Measurements from ENCODE around the gene C19orf67. TPM values are rescaled to one million over a fixed set of nuclear protein-coding genes. Genes with fewer than 3 reads are reported as not detected.

Gene C19orf67
- total and polyA plus RNA-seq, 8 donors: not detected

- ATAC-seq: no peak
- no peak overlapping the region for H3K27ac ChIP-seq
- peak in 1 of 6 donors; percentile 75 for DNase-seq
- H3K27me3 ChIP-seq: no peaks in the 10 kb centered on the region
- 87 to 91% methylated on average over 30 of the region's 30 CpGs for WGBS, 2 donors
- peak overlapping the region in 2 of 4 donors; percentile 79 to 90 for H3K4me3 ChIP-seq
- no peak for TF ChIP-seq CTCF (IDR thresholded peaks at IDR 0.05)
- H3K9me3 ChIP-seq: no peaks in the 10 kb centered on the region
- FAIRE-seq: no peak
- peaks cover 0 to 3% (median 0%) of the 10 kb centered on the region in 3 donors for H3K4me1 ChIP-seq
- H3K36me3 ChIP-seq: no peaks in the 10 kb centered on the region
- intact Hi-C loops (cut with DNase I): no loop called here
Measured at GRCh38 chr19:14088634-14089411, 3.2 kb upstream of the C19orf67 start.

- H3K4me3 ChIP-seq: no peak overlapping the region
- FAIRE-seq (no peak), ATAC-seq (no peak), DNase-seq (no peak)
- no peak overlapping the region for H3K27ac ChIP-seq
- H3K4me1 ChIP-seq: peaks cover 0 to 11% (median 0%) of the 10 kb centered on the region in 3 donors
- H3K36me3 ChIP-seq: no peaks in the 10 kb centered on the region
- no peaks in the 10 kb centered on the region for H3K27me3 ChIP-seq
- WGBS, 2 donors: 86 to 89% methylated on average over 5 of the region's 5 CpGs
- no peaks in the 10 kb centered on the region for H3K9me3 ChIP-seq
- intact Hi-C loops (cut with DNase I): no loop called here
- no peak for TF ChIP-seq CTCF (IDR thresholded peaks at IDR 0.05)
Measured at GRCh38 chr19:14086098-14086497, 515 bp upstream of the C19orf67 start.

- Histone ChIP-seq H3K27me3 (no peaks in the 10 kb centered on the region), H3K9me3 (no peaks in the 10 kb centered on the region), H3K36me3 (no peaks in the 10 kb centered on the region), H3K4me1 (peaks cover 0 to 14% (median 0%) of the 10 kb centered on the region in 3 donors), H3K4me3 (peak overlapping the region in 3 of 4 donors; percentile 64 to 84 (median 64)), H3K27ac (peak overlapping the region in 3 of 4 donors; percentile 95 to 96 (median 95))
- no peak for DNase-seq
- ATAC-seq: no peak
- 25 to 69% methylated on average over 1 of the region's 1 CpG for WGBS, 2 donors
- no peak for FAIRE-seq
- no peak for TF ChIP-seq CTCF (IDR thresholded peaks at IDR 0.05)
- intact Hi-C loops (cut with DNase I): no loop called here
Measured at GRCh38 chr19:14082675-14082960, 3.0 kb downstream of the C19orf67 start.

- no peak for FAIRE-seq
- peak; percentile 29 to 47 (median 43) for ATAC-seq
- no peak for TF ChIP-seq CTCF (IDR thresholded peaks at IDR 0.05)
Measured at GRCh38 chr19:14081797-14082674, 3.5 kb downstream of the C19orf67 start.

More at GRCh38 chr19:14081797-14082674, 3.5 kb downstream of the C19orf67 start:
- peak overlapping the region; percentile 81 to 96 (median 95) for H3K27ac ChIP-seq
- intact Hi-C loops (cut with DNase I): no loop called here
- H3K9me3 ChIP-seq: no peaks in the 10 kb centered on the region
- 10% methylated on average over 19 to 24 of the region's 24 CpGs for WGBS, 2 donors
- peak; percentile 61 to 88 (median 72) for DNase-seq
- H3K27me3 ChIP-seq: no peaks in the 10 kb centered on the region
- peaks cover 0 to 14% (median 0%) of the 10 kb centered on the region in 3 donors for H3K4me1 ChIP-seq
- no peaks in the 10 kb centered on the region for H3K36me3 ChIP-seq
- peak overlapping the region; percentile 55 to 84 (median 64) for H3K4me3 ChIP-seq

Data from pancreas (tissue), 10 donors.